GM19099 (cell line): ENCODE results near the gene SLC38A9.

Experiments
- POLR2A ChIP-seq: IDR thresholded peaks from 3 replicates; pipeline ENCODE4 v1.6.1; 2011; ENCODE audit warnings: low read depth; ENCODE audit not compliant: insufficient read length; ENCODE audit errors: extremely low read depth

SLC38A9 gene

GRCh38 chr5:55682071-55682470, 30.1 kb downstream of the SLC38A9 start:
- no peak for TF ChIP-seq POLR2A

GRCh38 chr5:55681301-55681700, 30.8 kb downstream of the SLC38A9 start:
- no peak for TF ChIP-seq POLR2A

- no peak for TF ChIP-seq POLR2A
These were observed 31.8 kb downstream of the SLC38A9 start for GRCh38 chr5:55680353-55680752.

GRCh38 chr5:55679556-55679955, 32.6 kb downstream of the SLC38A9 start:
- TF ChIP-seq POLR2A: no peak

GRCh38 chr5:55675119-55675518, 37.0 kb downstream of the SLC38A9 start:
- no peak for TF ChIP-seq POLR2A

GRCh38 chr5:55674340-55674739, 37.8 kb downstream of the SLC38A9 start:
- TF ChIP-seq POLR2A: no peak

- TF ChIP-seq POLR2A: no peak
These were observed 39.6 kb downstream of the SLC38A9 start for GRCh38 chr5:55672477-55672911.

GRCh38 chr5:55671975-55672374, 40.1 kb downstream of the SLC38A9 start:
- TF ChIP-seq POLR2A: no peak

GRCh38 chr5:55668356-55668755, 43.8 kb downstream of the SLC38A9 start:
- TF ChIP-seq POLR2A: no peak

GRCh38 chr5:55667938-55668337, 44.2 kb downstream of the SLC38A9 start:
- no peak for TF ChIP-seq POLR2A

GRCh38 chr5:55665065-55665464, 47.1 kb downstream of the SLC38A9 start:
- no peak for TF ChIP-seq POLR2A

GRCh38 chr5:55657443-55657842, 54.7 kb downstream of the SLC38A9 start:
- TF ChIP-seq POLR2A: no peak

- no peak for TF ChIP-seq POLR2A
These were observed 61.7 kb downstream of the SLC38A9 start for GRCh38 chr5:55650386-55650785.

- no peak for TF ChIP-seq POLR2A
These were observed 62.2 kb downstream of the SLC38A9 start for GRCh38 chr5:55649963-55650362.

DNA sequence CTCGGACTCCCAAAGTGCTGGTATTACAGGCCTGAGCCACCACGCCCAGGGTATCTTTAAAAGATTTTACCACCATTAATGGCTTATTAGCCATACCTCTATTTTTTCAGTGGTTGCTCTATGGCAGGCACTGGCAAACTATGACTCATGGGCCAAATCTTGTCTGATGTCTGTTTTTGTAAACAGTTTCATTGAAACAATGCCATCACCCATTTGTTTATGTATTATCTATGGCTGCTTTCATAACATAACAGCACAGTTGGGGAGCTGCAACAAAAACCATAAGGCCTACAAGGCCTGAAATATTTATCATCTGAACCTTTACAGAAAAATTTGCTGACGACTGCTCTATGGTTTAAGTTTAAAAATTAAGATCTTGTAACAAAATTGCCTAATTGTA, 66.8 kb downstream of the SLC38A9 start:
- no peak for TF ChIP-seq POLR2A

GRCh38 chr5:55638455-55638854, 73.7 kb downstream of the SLC38A9 start:
- no peak for TF ChIP-seq POLR2A

DNA sequence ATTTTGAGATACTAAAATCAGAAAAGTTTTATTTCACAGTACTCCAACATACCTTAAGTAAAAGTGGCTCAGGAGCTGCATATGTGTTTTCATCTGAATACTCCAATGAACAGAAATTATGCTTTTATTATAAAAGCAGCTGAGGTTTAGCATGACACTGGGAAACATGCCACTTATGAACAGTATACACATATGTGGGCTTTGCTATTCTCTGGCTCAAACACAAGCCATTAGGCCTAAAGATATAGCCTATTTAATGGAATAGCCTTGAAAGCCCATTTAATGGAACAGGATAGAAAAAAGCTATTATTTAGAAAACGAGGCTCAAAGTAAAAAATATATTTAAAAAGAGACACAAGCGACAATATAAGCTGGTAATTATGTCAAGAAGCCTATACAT, 74.1 kb downstream of the SLC38A9 start:
- no peak for TF ChIP-seq POLR2A
